HepG2 (cell line): Measurements from ENCODE around the gene FAHD2A. TPM values are rescaled to one million over a fixed set of nuclear protein-coding genes. Genes with fewer than 3 reads are reported as not detected.

Source experiments
- BCL6 ChIP-seq: IDR thresholded peaks from 2 replicates; pipeline ENCODE4 v1.6.1; 2016; ENCODE audit warnings: missing genetic modification reagents, missing compliant biosample characterization
- CCAR2 ChIP-seq: fragments of 200-400 bp; formaldehyde crosslinking; optimal IDR thresholded peaks from 2 replicates; pipeline ENCODE3; 2018; ENCODE audit warnings: low read depth, mild to moderate bottlenecking, low read length, moderate library complexity
- HNF4A ChIP-seq: sonication (generic); formaldehyde crosslinking; IDR thresholded peaks from 2 replicates; pipeline ENCODE4 v1.4.0; 2020; ENCODE audit warnings: missing genetic modification reagents
- HNRNPL ChIP-seq: fragments of 200-400 bp; formaldehyde crosslinking; IDR thresholded peaks from 2 replicates; pipeline ENCODE4 v1.6.1; 2017; ENCODE audit warnings: mild to moderate bottlenecking, low read depth, low read length
- IRF2 ChIP-seq: IDR thresholded peaks from 2 replicates; pipeline ENCODE4 v1.6.1; 2018; ENCODE audit warnings: missing genetic modification reagents, missing compliant biosample characterization
- KDM5B ChIP-seq: sonication (generic); formaldehyde crosslinking; IDR thresholded peaks from 2 replicates; pipeline ENCODE4 v1.4.0; 2020; ENCODE audit warnings: missing genetic modification reagents, mild to moderate bottlenecking, borderline replicate concordance
- LCORL ChIP-seq, 2 experiments: fragments of 450-650 bp in 1 of 2; sonication (generic) in 1 of 2; formaldehyde crosslinking in 1 of 2; IDR thresholded peaks; 2 replicates each; pipeline versions ENCODE4 v1.5.0 to v1.6.1; 2017 to 2020; ENCODE audit warnings: antibody characterized with exemption in 1 of 2, missing genetic modification reagents in 1 of 2
- MYC ChIP-seq: sonication (generic); formaldehyde crosslinking; IDR thresholded peaks from 2 replicates; pipeline ENCODE4 v1.9.0; 2021; ENCODE audit warnings: missing genetic modification reagents, borderline replicate concordance
- NCOR1 ChIP-seq: fragments of 200-600 bp; sonication (generic); IDR thresholded peaks from 2 replicates; pipeline ENCODE4 v1.7.0; 2017; ENCODE audit warnings: antibody characterized with exemption, low read length, borderline replicate concordance
- ZBTB20 ChIP-seq: sonication (generic); formaldehyde crosslinking; IDR thresholded peaks from 2 replicates; pipeline ENCODE4 v1.8.1; 2023; ENCODE audit warnings: missing genetic modification reagents, low read depth, mild to moderate bottlenecking, borderline replicate concordance
- ZNF644 ChIP-seq: IDR thresholded peaks from 2 replicates; pipeline ENCODE4 v1.6.1; 2016; ENCODE audit warnings: low read depth
- polyA plus RNA-seq, 8 experiments: library from polyadenylated mRNA; depleted of rRNA in 3 of 8; stranded (reverse) in 7 of 8; unstranded in 1 of 8; fragments of >200 nt; fragmentation: Illumina TruSeq in 4 of 8; extraction: Trizol in 4 of 8; gene quantifications; 2 replicates each; pipeline versions ENCODE4 v1.2.1 to v1.2.3, GENCODE V29; 2011 to 2016; ENCODE audit warnings: low read depth in 4 of 8, missing spikeins in 1 of 8, mixed read lengths in 1 of 8; ENCODE audit not compliant: insufficient read depth in 1 of 8
- total RNA-seq, 5 experiments: library from RNA; depleted of rRNA; stranded (reverse); fragments of >200 nt; fragmentation: Illumina TruSeq; extraction: Trizol; gene quantifications; 2 replicates each; pipeline ENCODE4 v1.2.3, GENCODE V29; 2016; ENCODE audit warnings: low read depth in 1 of 5
- TF ChIP-seq, protein P1 (sequence below): sonication (generic); formaldehyde crosslinking; conservative IDR thresholded peaks from 2 replicates; pipeline ENCODE4 v1.8.0; 2022; ENCODE audit warnings: missing genetic modification reagents
- TF ChIP-seq, protein P2 (sequence below): sonication (generic); formaldehyde crosslinking; conservative IDR thresholded peaks from 2 replicates; pipeline ENCODE4 v1.8.0; 2022; ENCODE audit warnings: mild to moderate bottlenecking, moderate library complexity, missing genetic modification reagents
- TF ChIP-seq, protein P3 (sequence below): sonication (generic); formaldehyde crosslinking; IDR thresholded peaks from 2 replicates; pipeline ENCODE4 v1.5.0; 2020; ENCODE audit warnings: missing genetic modification reagents

FAHD2A gene
- total and polyA plus RNA-seq, 2 of the 13 experiments (the other 11 are each of a cell fraction or from before 2014, with no cell fraction given) = 34.0 to 44.2 TPM

DNA sequence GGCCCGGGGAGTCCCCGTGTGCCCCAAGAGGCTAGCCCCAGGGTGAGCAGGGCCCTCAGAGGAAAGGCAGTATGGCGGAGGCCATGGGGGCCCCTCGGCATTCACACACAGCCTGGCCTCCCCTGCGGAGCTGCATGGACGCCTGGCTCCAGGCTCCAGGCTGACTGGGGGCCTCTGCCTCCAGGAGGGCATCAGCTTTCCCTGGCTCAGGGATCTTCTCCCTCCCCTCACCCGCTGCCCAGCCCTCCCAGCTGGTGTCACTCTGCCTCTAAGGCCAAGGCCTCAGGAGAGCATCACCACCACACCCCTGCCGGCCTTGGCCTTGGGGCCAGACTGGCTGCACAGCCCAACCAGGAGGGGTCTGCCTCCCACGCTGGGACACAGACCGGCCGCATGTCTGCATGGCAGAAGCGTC is 16.9 kb upstream of the FAHD2A start (continued):
- TF ChIP-seq MYC (CRISPR knock-in tag) = peak; percentile 36; the same call in 1 of the 2 replicates
- TF ChIP-seq, protein P1, sequence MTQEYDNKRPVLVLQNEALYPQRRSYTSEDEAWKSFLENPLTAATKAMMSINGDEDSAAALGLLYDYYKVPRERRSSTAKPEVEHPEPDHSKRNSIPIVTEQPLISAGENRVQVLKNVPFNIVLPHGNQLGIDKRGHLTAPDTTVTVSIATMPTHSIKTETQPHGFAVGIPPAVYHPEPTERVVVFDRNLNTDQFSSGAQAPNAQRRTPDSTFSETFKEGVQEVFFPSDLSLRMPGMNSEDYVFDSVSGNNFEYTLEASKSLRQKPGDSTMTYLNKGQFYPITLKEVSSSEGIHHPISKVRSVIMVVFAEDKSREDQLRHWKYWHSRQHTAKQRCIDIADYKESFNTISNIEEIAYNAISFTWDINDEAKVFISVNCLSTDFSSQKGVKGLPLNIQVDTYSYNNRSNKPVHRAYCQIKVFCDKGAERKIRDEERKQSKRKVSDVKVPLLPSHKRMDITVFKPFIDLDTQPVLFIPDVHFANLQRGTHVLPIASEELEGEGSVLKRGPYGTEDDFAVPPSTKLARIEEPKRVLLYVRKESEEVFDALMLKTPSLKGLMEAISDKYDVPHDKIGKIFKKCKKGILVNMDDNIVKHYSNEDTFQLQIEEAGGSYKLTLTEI (CRISPR knock-in tag) = no peak
- TF ChIP-seq CCAR2 = no peak
- no peak for TF ChIP-seq ZBTB20 (CRISPR knock-in tag)
- TF ChIP-seq, protein P2, sequence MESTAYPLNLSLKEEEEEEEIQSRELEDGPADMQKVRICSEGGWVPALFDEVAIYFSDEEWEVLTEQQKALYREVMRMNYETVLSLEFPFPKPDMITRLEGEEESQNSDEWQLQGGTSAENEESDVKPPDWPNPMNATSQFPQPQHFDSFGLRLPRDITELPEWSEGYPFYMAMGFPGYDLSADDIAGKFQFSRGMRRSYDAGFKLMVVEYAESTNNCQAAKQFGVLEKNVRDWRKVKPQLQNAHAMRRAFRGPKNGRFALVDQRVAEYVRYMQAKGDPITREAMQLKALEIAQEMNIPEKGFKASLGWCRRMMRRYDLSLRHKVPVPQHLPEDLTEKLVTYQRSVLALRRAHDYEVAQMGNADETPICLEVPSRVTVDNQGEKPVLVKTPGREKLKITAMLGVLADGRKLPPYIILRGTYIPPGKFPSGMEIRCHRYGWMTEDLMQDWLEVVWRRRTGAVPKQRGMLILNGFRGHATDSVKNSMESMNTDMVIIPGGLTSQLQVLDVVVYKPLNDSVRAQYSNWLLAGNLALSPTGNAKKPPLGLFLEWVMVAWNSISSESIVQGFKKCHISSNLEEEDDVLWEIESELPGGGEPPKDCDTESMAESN (CRISPR knock-in tag) = 0 out of 2 replicates have a peak, but pooled peaks have one; percentile 17
- TF ChIP-seq HNRNPL = 0 out of 2 replicates have a peak, but pooled peaks have one; percentile 22
- peak; percentile 29; the same call in 1 of the 2 replicates for TF ChIP-seq NCOR1
- TF ChIP-seq HNF4A = peak; percentile 68
- TF ChIP-seq, protein P3, sequence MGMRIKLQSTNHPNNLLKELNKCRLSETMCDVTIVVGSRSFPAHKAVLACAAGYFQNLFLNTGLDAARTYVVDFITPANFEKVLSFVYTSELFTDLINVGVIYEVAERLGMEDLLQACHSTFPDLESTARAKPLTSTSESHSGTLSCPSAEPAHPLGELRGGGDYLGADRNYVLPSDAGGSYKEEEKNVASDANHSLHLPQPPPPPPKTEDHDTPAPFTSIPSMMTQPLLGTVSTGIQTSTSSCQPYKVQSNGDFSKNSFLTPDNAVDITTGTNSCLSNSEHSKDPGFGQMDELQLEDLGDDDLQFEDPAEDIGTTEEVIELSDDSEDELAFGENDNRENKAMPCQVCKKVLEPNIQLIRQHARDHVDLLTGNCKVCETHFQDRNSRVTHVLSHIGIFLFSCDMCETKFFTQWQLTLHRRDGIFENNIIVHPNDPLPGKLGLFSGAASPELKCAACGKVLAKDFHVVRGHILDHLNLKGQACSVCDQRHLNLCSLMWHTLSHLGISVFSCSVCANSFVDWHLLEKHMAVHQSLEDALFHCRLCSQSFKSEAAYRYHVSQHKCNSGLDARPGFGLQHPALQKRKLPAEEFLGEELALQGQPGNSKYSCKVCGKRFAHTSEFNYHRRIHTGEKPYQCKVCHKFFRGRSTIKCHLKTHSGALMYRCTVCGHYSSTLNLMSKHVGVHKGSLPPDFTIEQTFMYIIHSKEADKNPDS = 0 out of 2 replicates have a peak, but pooled peaks have one; percentile 55
- TF ChIP-seq ZNF644 = 0 out of 2 replicates have a peak, but pooled peaks have one; percentile 25
- TF ChIP-seq IRF2 (CRISPR knock-in tag) = 0 out of 2 replicates have a peak, but pooled peaks have one; percentile 28
- TF ChIP-seq KDM5B = 0 out of 2 replicates have a peak, but pooled peaks have one; percentile 18
- TF ChIP-seq BCL6 (CRISPR knock-in tag) = peak; percentile 62
- no peak for TF ChIP-seq LCORL (IDR thresholded peaks at IDR 0.05)
- peak; percentile 63 for TF ChIP-seq LCORL (CRISPR knock-in tag; IDR thresholded peaks at IDR 0.05)
